SIG-M5 treated with dmso at 0.1 percent for 504 hours (cell line): ENCODE measurements around the gene KARS1.
A peak's percentile ranks its signal among the peaks of the same experiment; 100 is the strongest.
"Not testable (repeated sequence)": the region's sequence is repeated elsewhere in the genome, so short reads cannot be mapped to it uniquely, and the experiment has no call there.

Experiments used
- DNase-seq: peaks from one replicate; lab custom pipeline; 2025; ENCODE audit not compliant: unreplicated experiment; lab: John Stamatoyannopoulos, UW

KARS1 gene

GRCh38 chr16:75626806-75627205 lies 20.7 kb downstream of the KARS1 start:
- no peak for DNase-seq

GRCh38 chr16:75624921-75625334 lies 22.5 kb downstream of the KARS1 start:
- peak; percentile 58 for DNase-seq

- DNase-seq, result peak; percentile 95
These were observed 24.5 kb downstream of the KARS1 start, which contains the start of gene ADAT1 for GRCh38 chr16:75622761-75623605. Gene ADAT1, minus strand, starts transcription at chr16:75623281. Its CDS starts 2,482 bp downstream, at chr16:75620799.

- DNase-seq, result peak; percentile 50
These were observed 26.3 kb downstream of the KARS1 start for GRCh38 chr16:75621170-75621477.

- DNase-seq, result no peak
These were observed 26.9 kb downstream of the KARS1 start for GRCh38 chr16:75620326-75621169.

- no peak for DNase-seq
These were observed 28.7 kb downstream of the KARS1 start for GRCh38 chr16:75618780-75619179.

GRCh38 chr16:75617121-75617520 lies 30.3 kb downstream of the KARS1 start:
- no peak for DNase-seq

GRCh38 chr16:75616521-75617010 lies 30.9 kb downstream of the KARS1 start:
- DNase-seq, result no peak

- no peak for DNase-seq
These were observed 31.8 kb downstream of the KARS1 start for GRCh38 chr16:75615619-75616018.

GRCh38 chr16:75614066-75614897 lies 33.2 kb downstream of the KARS1 start:
- no peak for DNase-seq

GRCh38 chr16:75606507-75606906 lies 41.0 kb downstream of the KARS1 start:
- no peak for DNase-seq

GRCh38 chr16:75603241-75603640 lies 44.2 kb downstream of the KARS1 start:
- DNase-seq, result no peak

- no peak for DNase-seq
These were observed 47.8 kb downstream of the KARS1 start for GRCh38 chr16:75599452-75600277.

- no peak for DNase-seq
These were observed 53.3 kb downstream of the KARS1 start for GRCh38 chr16:75593825-75594820.

GRCh38 chr16:75593308-75593707 lies 54.2 kb downstream of the KARS1 start:
- DNase-seq, result no peak

- not testable (repeated sequence) for DNase-seq
These were observed 55.5 kb downstream of the KARS1 start for GRCh38 chr16:75591927-75592326.

GRCh38 chr16:75590920-75591843 lies 56.3 kb downstream of the KARS1 start:
- DNase-seq, result no peak

GRCh38 chr16:75589306-75589705 lies 58.2 kb downstream of the KARS1 start:
- DNase-seq, result no peak
